Measurements from ENCODE around the gene NSRP1.
"Not testable (repeated sequence)": the region's sequence is repeated elsewhere in the genome, so short reads cannot be mapped to it uniquely, and the experiment has no call there.

NSRP1 gene

GRCh38 chr17:30133197-30133596, 16.6 kb downstream of the NSRP1 start:
- no peak overlapping the region for H3K4me3 ChIP-seq (ENCODE audit: low read length)
- H3K9ac ChIP-seq (ENCODE audit: low read length), result no peak overlapping the region
- H3K27me3 ChIP-seq (ENCODE audit: control insufficient read depth, insufficient read depth, low read length), result no peaks in the 10 kb centered on the region
- no peaks in the 10 kb centered on the region for H3K4me1 ChIP-seq (ENCODE audit: control insufficient read depth, insufficient read depth, low read length)
- no peak overlapping the region for H3K27ac ChIP-seq (ENCODE audit: low read depth, low read length)
- peaks cover 3% of the 10 kb centered on the region for H3K36me3 ChIP-seq (ENCODE audit: control insufficient read depth, insufficient read depth, low read length)

DNA sequence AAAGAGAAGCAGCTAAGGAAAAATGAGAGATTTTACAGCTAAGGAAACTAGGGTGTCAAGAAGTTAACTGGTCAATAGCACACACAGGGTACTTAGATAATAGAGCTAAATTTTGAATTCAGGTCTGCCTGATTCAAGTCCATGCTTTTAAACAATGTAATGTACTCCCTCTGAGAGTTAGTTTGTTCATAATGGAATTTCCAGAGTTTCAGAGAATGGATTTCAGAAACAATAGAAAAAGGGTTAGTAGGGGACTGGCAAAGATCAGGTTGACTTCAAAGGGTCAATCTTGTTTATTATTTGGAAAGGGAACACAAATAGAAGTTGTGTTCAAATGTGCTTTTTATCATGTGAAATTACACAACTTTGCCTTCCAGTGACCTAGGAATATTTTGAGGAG, 17.9 kb downstream of the NSRP1 start:
- Histone ChIP-seq H3K36me3 (ENCODE audit: control insufficient read depth, insufficient read depth, low read length) (peaks cover 3% of the 10 kb centered on the region), H3K27ac (ENCODE audit: low read depth, low read length) (no peak overlapping the region), H3K4me1 (ENCODE audit: control insufficient read depth, insufficient read depth, low read length) (no peaks in the 10 kb centered on the region), H3K4me3 (ENCODE audit: low read length) (no peak overlapping the region), H3K9ac (ENCODE audit: low read length) (no peak overlapping the region), H3K27me3 (ENCODE audit: control insufficient read depth, insufficient read depth, low read length) (no peaks in the 10 kb centered on the region)

DNA sequence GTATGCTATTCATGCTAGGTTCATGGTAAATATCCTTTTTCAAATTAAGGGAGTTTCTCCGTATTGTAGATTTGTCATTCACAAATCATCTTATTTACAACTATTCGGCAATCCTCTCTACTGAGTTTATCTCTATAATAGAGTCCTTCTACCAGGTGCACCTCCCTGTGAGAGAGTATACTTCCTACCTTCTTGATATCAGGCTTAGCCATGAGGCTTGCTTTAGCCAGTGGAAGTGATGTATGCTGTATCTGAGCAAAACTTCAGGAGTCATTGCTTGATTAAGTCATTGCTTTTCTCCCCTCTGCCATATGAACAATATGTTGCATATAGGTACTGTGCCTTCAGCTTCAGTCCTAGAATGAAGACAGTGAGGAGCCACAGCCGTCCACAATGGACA, 20.5 kb downstream of the NSRP1 start:
- Histone ChIP-seq H3K36me3 (ENCODE audit: control insufficient read depth, insufficient read depth, low read length) (peaks cover 3% of the 10 kb centered on the region), H3K27ac (ENCODE audit: low read depth, low read length) (no peak overlapping the region), H3K9ac (ENCODE audit: low read length) (no peak overlapping the region), H3K4me3 (ENCODE audit: low read length) (no peak overlapping the region), H3K4me1 (ENCODE audit: control insufficient read depth, insufficient read depth, low read length) (no peaks in the 10 kb centered on the region), H3K27me3 (ENCODE audit: control insufficient read depth, insufficient read depth, low read length) (no peaks in the 10 kb centered on the region)

DNA sequence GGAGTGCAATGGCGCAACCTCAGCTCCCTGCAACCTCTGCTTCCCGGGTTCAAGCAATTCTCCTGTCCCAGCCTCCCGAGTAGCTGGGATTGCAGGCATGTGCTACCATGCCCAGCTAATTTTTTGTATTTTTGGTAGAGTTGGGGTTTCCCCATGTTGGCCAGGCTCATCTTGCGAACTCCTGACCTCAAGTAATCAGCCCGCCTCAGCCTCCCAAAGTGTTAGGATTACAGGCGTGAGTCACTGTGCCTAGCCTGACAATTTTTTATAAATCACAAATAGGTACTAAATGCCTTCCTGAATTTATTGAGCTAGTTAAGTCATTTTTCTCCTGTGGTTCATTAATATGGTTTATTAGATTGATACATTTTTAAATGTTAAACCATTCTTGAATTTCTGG, 31.2 kb downstream of the NSRP1 start:
- not testable (repeated sequence) for H3K36me3 ChIP-seq (ENCODE audit: control insufficient read depth, insufficient read depth, low read length); H3K27ac ChIP-seq (ENCODE audit: low read depth, low read length); H3K4me1 ChIP-seq (ENCODE audit: control insufficient read depth, insufficient read depth, low read length); H3K4me3 ChIP-seq (ENCODE audit: low read length); H3K9ac ChIP-seq (ENCODE audit: low read length); H3K27me3 ChIP-seq (ENCODE audit: control insufficient read depth, insufficient read depth, low read length)

GRCh38 chr17:30148376-30148775, 31.8 kb downstream of the NSRP1 start:
- H3K27me3 ChIP-seq (ENCODE audit: control insufficient read depth, insufficient read depth, low read length), result no peaks in the 10 kb centered on the region
- H3K4me1 ChIP-seq (ENCODE audit: control insufficient read depth, insufficient read depth, low read length), result no peaks in the 10 kb centered on the region
- H3K4me3 ChIP-seq (ENCODE audit: low read length), result no peak overlapping the region
- H3K9ac ChIP-seq (ENCODE audit: low read length), result no peak overlapping the region
- no peak overlapping the region for H3K27ac ChIP-seq (ENCODE audit: low read depth, low read length)
- no peaks in the 10 kb centered on the region for H3K36me3 ChIP-seq (ENCODE audit: control insufficient read depth, insufficient read depth, low read length)

GRCh38 chr17:30151471-30151870, 34.9 kb downstream of the NSRP1 start:
- Histone ChIP-seq H3K27me3 (ENCODE audit: control insufficient read depth, insufficient read depth, low read length) (no peaks in the 10 kb centered on the region), H3K4me3 (ENCODE audit: low read length) (no peak overlapping the region), H3K36me3 (ENCODE audit: control insufficient read depth, insufficient read depth, low read length) (no peaks in the 10 kb centered on the region)

GRCh38 chr17:30153463-30153862, 36.8 kb downstream of the NSRP1 start:
- H3K4me1 ChIP-seq (ENCODE audit: control insufficient read depth, insufficient read depth, low read length), result no peaks in the 10 kb centered on the region
- no peak overlapping the region for H3K27ac ChIP-seq (ENCODE audit: low read depth, low read length)
- H3K27me3 ChIP-seq (ENCODE audit: control insufficient read depth, insufficient read depth, low read length), result no peaks in the 10 kb centered on the region
- no peak overlapping the region for H3K4me3 ChIP-seq (ENCODE audit: low read length)
- no peak overlapping the region for H3K9ac ChIP-seq (ENCODE audit: low read length)
- peaks cover 3% of the 10 kb centered on the region for H3K36me3 ChIP-seq (ENCODE audit: control insufficient read depth, insufficient read depth, low read length)

More at GRCh38 chr17:30151471-30151870, 34.9 kb downstream of the NSRP1 start:
- Histone ChIP-seq H3K9ac (ENCODE audit: low read length) (no peak overlapping the region), H3K27ac (ENCODE audit: low read depth, low read length) (no peak overlapping the region), H3K4me1 (ENCODE audit: control insufficient read depth, insufficient read depth, low read length) (no peaks in the 10 kb centered on the region)

- Histone ChIP-seq H3K27me3 (ENCODE audit: control insufficient read depth, insufficient read depth, low read length) (no peaks in the 10 kb centered on the region), H3K9ac (ENCODE audit: low read length) (no peak overlapping the region), H3K4me1 (ENCODE audit: control insufficient read depth, insufficient read depth, low read length) (no peaks in the 10 kb centered on the region), H3K27ac (ENCODE audit: low read depth, low read length) (no peak overlapping the region), H3K4me3 (ENCODE audit: low read length) (no peak overlapping the region), H3K36me3 (ENCODE audit: control insufficient read depth, insufficient read depth, low read length) (peaks cover 3% of the 10 kb centered on the region)
These were observed 38.8 kb downstream of the NSRP1 start for GRCh38 chr17:30155389-30155788.

GRCh38 chr17:30158896-30159625, 42.4 kb downstream of the NSRP1 start:
- Histone ChIP-seq H3K27ac (ENCODE audit: low read depth, low read length) (no peak overlapping the region), H3K9ac (ENCODE audit: low read length) (no peak overlapping the region), H3K4me3 (ENCODE audit: low read length) (no peak overlapping the region), H3K4me1 (ENCODE audit: control insufficient read depth, insufficient read depth, low read length) (no peaks in the 10 kb centered on the region), H3K36me3 (ENCODE audit: control insufficient read depth, insufficient read depth, low read length) (peaks cover 3% of the 10 kb centered on the region), H3K27me3 (ENCODE audit: control insufficient read depth, insufficient read depth, low read length) (no peaks in the 10 kb centered on the region)

DNA sequence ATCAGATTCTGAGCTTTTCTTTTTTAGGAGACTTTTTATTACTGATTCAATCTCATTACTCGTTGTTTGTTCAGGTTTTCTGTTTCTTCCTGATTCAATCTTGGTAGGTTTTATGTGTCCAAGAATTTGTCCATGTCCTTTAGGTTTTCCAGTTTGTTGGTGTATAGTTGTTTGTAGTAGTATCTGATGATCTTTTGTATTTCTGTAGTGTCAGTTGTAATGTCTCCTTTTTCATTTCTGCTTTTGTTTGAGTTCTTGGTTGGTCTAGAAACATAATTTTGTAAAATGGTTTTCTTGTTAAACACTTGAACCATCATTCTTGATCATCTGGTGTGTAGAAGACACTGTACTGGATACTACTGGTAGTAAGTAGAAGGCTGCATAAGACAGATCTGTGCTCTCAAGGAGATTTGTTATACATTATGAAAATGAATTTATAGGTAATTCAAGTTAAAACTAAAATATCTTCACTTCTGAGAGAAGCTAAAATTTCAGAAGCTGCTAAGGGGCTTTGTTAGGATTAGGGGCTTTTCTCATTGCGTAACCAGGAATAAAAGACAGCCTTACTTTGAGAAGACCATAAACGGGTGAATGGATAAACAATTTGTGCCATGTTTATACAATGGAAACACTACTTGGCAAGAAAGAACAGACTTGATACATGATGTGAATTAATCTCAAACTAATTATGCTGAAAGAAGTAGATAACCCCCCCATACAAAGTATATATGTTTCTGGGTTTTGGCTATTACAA, 44.0 kb downstream of the NSRP1 start:
- Histone ChIP-seq H3K4me1 (ENCODE audit: control insufficient read depth, insufficient read depth, low read length) (no peaks in the 10 kb centered on the region), H3K27me3 (ENCODE audit: control insufficient read depth, insufficient read depth, low read length) (no peaks in the 10 kb centered on the region), H3K9ac (ENCODE audit: low read length) (no peak overlapping the region), H3K27ac (ENCODE audit: low read depth, low read length) (no peak overlapping the region), H3K4me3 (ENCODE audit: low read length) (no peak overlapping the region), H3K36me3 (ENCODE audit: control insufficient read depth, insufficient read depth, low read length) (peaks cover 3% of the 10 kb centered on the region)

DNA sequence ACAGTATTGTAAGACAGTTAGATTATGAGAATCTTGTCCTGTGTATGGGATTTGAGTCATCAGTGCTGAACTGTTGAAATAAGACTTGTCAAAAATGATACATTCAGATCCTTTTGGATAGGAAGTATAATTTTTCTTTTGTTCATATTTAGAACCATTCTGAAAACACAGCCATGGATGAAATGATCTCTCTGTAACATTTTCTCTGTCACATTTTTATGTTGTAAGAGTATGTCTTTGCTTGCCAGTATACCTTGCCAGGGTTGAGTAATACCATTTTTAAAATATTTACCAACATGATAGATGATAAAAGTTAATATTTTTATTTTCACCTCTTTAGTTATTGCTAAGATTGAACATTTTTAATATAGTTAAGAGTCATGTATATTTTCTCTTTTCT, 45.0 kb downstream of the NSRP1 start:
- H3K36me3 ChIP-seq (ENCODE audit: control insufficient read depth, insufficient read depth, low read length), result peaks cover 2% of the 10 kb centered on the region

GRCh38 chr17:30164531-30164930, 47.9 kb downstream of the NSRP1 start:
- Histone ChIP-seq H3K4me3 (ENCODE audit: low read length) (no peak overlapping the region), H3K27ac (ENCODE audit: low read depth, low read length) (no peak overlapping the region), H3K4me1 (ENCODE audit: control insufficient read depth, insufficient read depth, low read length) (no peaks in the 10 kb centered on the region), H3K36me3 (ENCODE audit: control insufficient read depth, insufficient read depth, low read length) (no peaks in the 10 kb centered on the region), H3K9ac (ENCODE audit: low read length) (no peak overlapping the region), H3K27me3 (ENCODE audit: control insufficient read depth, insufficient read depth, low read length) (no peaks in the 10 kb centered on the region)

More for the DNA sequence above, 45.0 kb downstream of the NSRP1 start:
- Histone ChIP-seq H3K27me3 (ENCODE audit: control insufficient read depth, insufficient read depth, low read length) (no peaks in the 10 kb centered on the region), H3K4me3 (ENCODE audit: low read length) (no peak overlapping the region), H3K9ac (ENCODE audit: low read length) (no peak overlapping the region), H3K4me1 (ENCODE audit: control insufficient read depth, insufficient read depth, low read length) (no peaks in the 10 kb centered on the region), H3K27ac (ENCODE audit: low read depth, low read length) (no peak overlapping the region)

GRCh38 chr17:30165147-30165546, 48.5 kb downstream of the NSRP1 start:
- Histone ChIP-seq H3K4me1 (ENCODE audit: control insufficient read depth, insufficient read depth, low read length) (no peaks in the 10 kb centered on the region), H3K27ac (ENCODE audit: low read depth, low read length) (no peak overlapping the region), H3K36me3 (ENCODE audit: control insufficient read depth, insufficient read depth, low read length) (no peaks in the 10 kb centered on the region), H3K27me3 (ENCODE audit: control insufficient read depth, insufficient read depth, low read length) (no peaks in the 10 kb centered on the region), H3K4me3 (ENCODE audit: low read length) (no peak overlapping the region), H3K9ac (ENCODE audit: low read length) (no peak overlapping the region)
